GM19193 (cell line): Measurements from ENCODE around the gene ME3.

Source experiments
- POLR2A ChIP-seq: IDR thresholded peaks from 4 replicates; pipeline ENCODE4 v1.6.1; 2011; ENCODE audit not compliant: insufficient read depth, insufficient read length; ENCODE audit errors: extremely low read depth

ME3 gene

GRCh38 chr11:86592047-86592591 lies 80.3 kb downstream of the ME3 start:
- no peak for TF ChIP-seq POLR2A

- no peak for TF ChIP-seq POLR2A
Measured at GRCh38 chr11:86591631-86592030, 80.8 kb downstream of the ME3 start.

GRCh38 chr11:86589856-86590589 lies 82.4 kb downstream of the ME3 start:
- no peak for TF ChIP-seq POLR2A

GRCh38 chr11:86589204-86589603 lies 83.2 kb downstream of the ME3 start:
- TF ChIP-seq POLR2A, result no peak

GRCh38 chr11:86588566-86589090 lies 83.8 kb downstream of the ME3 start:
- no peak for TF ChIP-seq POLR2A

- TF ChIP-seq POLR2A, result no peak
Measured at GRCh38 chr11:86587264-86588193, 84.9 kb downstream of the ME3 start.

GRCh38 chr11:86586307-86586706 lies 86.1 kb downstream of the ME3 start:
- TF ChIP-seq POLR2A, result no peak

GRCh38 chr11:86582898-86583297 lies 89.5 kb downstream of the ME3 start:
- no peak for TF ChIP-seq POLR2A

- no peak for TF ChIP-seq POLR2A
Measured at GRCh38 chr11:86580535-86580934, 91.9 kb downstream of the ME3 start.

- no peak for TF ChIP-seq POLR2A
Measured at GRCh38 chr11:86579406-86579731, 93.0 kb downstream of the ME3 start.

GRCh38 chr11:86578727-86579405 lies 93.5 kb downstream of the ME3 start:
- TF ChIP-seq POLR2A, result no peak

GRCh38 chr11:86577644-86578636 lies 94.5 kb downstream of the ME3 start:
- no peak for TF ChIP-seq POLR2A

- no peak for TF ChIP-seq POLR2A
Measured at GRCh38 chr11:86576946-86577624, 95.3 kb downstream of the ME3 start.
